NCI-H524 treated with DMSO at 0.1 percent for 48 hours (cell line): ENCODE results near the gene GDPD1.
A peak's percentile ranks its signal among the peaks of the same experiment; 100 is the strongest.
"Not testable (repeated sequence)": the region's sequence is repeated elsewhere in the genome, so short reads cannot be mapped to it uniquely, and the experiment has no call there.

Source experiments
- DNase-seq: peaks from one replicate; lab custom pipeline; 2025; lab: John Stamatoyannopoulos, UW

Gene GDPD1

GRCh38 chr17:59254742-59255141 is 34.4 kb downstream of the GDPD1 start:
- no peak for DNase-seq

- DNase-seq: no peak
Observed at GRCh38 chr17:59257101-59257500, 36.8 kb downstream of the GDPD1 start.

DNA sequence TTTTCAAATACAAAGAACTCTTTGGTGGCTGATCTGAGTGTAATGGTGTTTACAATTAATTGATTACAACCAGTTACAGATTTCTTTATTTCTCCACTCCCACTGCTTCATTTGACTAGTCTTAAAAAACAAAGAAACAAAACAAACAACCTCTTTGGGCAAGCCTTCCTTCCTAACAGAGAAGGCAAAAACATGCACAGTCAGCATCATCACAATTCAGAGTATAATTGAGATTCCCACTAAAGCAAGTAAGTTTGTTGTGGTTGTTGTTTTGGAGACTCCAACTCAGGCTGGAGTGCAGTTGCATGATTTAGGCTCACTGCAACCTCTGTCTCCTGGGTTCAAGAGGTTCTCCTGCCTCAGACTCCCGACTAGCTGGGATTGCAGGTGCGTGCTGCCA is 40.4 kb downstream of the GDPD1 start:
- no peak for DNase-seq

- no peak for DNase-seq
Observed at GRCh38 chr17:59266745-59267144, 46.4 kb downstream of the GDPD1 start.

DNA sequence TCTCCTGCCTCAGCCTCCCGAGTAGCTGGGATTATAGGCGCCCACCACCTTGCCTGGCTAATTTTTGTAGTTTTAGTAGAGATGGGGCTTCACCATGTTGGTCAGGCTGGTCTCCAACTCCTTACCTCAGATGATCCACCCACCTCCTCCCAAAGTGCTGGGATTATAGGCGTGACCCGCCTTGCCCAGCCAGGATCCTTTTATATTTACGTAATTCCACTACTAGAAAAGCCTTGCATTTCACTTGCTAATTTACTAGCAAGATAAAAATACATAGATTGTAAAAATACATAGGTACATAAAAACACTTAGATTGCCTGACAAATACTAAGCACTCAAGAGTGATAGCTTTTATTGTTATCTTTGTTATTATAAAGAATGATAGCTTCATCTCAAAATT is 47.5 kb downstream of the GDPD1 start:
- no peak for DNase-seq

GRCh38 chr17:59275618-59276017 is 55.3 kb downstream of the GDPD1 start:
- no peak for DNase-seq

- no peak for DNase-seq
Observed at GRCh38 chr17:59277031-59277430, 56.7 kb downstream of the GDPD1 start.

GRCh38 chr17:59278406-59278805 is 58.1 kb downstream of the GDPD1 start:
- DNase-seq: no peak

GRCh38 chr17:59284317-59284716 is 64.0 kb downstream of the GDPD1 start:
- DNase-seq: no peak

DNA sequence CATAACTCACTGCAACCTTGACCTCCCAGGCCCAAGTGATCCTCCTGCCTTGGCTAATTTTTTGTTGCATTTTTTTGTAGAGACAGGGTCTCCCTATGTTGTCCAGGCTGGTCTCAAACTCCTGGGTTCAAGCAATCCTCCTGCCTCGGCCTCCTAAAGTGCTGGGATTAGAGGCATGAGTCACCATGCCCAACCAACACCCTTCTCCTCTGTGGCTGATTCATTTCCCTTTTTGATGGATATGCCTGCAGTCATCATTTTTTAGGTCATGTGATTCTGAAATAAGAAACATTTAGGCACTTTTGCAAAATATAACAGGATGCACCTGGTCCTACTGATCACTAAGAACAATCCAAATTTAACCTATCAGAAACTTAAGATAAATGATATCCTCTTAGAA is 67.1 kb downstream of the GDPD1 start:
- DNase-seq: no peak

GRCh38 chr17:59287891-59288290 is 67.6 kb downstream of the GDPD1 start:
- no peak for DNase-seq

- DNase-seq: no peak
Observed at GRCh38 chr17:59289981-59290301, 69.6 kb downstream of the GDPD1 start.

DNA sequence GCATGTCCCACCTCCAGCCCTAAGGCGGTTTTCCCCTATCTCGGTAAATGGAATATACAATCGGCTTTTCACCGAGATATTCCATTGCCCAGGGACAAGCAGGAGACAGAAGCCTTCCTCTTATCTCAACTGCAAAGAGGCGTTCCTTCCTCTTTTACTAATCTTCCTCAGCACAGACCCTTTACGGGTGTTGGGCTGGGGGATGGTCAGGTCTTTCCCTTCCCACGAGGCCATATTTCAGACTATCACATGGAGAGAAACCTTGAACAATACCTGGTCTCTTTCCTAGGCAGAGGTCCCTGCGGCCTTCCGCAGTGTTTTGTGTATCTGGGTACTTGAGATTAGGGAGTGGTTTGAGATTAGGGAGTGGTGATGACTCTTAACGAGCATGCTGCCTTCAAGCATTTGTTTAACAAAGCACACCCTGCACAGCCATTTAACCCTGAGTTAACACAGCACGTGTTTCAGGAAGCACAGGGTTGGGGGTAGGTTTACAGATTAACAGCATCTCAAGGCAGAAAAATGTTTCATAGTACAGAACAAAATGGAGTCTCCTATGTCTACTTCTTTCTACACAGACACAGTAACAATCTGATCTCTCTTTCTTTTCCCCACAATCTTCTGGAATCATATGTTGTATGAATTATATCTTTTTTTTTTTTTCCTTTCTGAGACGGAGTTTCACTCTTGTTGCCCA is 70.1 kb downstream of the GDPD1 start:
- not testable (repeated sequence) for DNase-seq

GRCh38 chr17:59292174-59292523 is 71.8 kb downstream of the GDPD1 start:
- no peak for DNase-seq

DNA sequence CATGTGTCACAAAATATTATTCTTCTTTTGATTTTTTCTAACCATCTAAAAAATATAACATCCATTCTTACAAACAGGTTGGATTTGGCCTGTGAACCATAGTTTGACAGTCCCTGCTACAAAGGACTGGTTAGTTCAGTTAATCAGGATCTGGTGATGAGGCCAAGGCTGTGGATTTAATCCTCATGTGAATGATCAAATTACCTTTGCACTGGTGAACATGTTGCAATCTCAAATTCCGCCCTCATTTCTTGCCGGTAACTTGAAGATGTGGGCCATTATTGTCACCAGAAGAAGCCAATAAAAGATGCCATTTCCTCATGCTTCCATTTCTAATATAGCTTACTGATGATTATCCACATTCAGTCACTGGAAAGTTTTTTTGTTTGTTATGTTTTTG is 75.9 kb downstream of the GDPD1 start:
- no peak for DNase-seq

DNA sequence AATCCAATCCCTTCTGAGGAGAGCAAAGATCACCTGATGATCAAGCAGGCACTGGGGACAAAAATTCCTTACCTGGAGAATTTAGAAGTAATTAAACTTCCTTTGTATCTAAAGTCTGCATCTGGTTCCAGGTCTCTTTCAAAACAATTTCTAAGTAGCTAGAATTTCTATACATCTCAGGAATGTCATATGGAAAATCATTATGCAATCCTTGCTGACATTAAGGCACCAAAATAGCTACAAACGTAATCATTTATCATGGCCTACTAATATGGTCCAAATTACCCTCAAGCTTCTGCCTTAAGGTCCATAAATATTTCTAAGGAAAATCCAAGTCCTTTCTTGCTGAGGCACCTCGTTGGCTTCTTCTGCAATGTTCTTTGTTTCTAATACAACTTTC is 78.2 kb downstream of the GDPD1 start:
- DNase-seq: no peak

DNA sequence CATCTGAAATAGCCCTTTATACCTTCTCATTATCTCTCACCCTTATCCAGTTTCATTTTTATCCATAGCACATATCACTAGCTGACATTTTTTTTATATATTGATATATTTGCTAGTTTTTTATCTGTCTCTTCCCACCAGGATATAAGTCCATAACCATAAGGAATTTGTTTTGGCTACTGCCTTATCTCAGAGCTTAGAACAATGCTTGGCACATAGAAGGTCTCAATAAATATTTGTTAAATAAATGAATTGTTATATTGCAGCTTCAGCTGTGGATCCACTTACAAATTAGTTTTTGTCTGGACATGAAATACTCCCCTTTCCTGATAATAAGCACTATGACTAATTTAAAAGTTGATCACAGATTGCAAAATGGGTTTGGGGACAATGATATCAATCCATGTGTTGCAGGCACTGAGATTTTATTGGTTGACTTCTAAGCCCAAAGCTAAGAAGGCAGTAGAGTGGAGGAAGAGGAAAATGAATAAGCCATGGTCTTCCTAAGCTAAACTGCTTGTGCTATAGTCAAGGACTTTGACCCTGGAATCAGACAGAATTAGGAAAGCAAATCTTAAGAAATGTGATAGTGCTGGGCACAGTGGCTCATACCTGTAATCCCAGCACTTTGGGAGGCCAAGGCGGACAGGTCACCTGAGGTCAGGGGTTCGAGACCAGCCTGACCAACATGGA is 79.2 kb downstream of the GDPD1 start:
- DNase-seq: no peak

DNA sequence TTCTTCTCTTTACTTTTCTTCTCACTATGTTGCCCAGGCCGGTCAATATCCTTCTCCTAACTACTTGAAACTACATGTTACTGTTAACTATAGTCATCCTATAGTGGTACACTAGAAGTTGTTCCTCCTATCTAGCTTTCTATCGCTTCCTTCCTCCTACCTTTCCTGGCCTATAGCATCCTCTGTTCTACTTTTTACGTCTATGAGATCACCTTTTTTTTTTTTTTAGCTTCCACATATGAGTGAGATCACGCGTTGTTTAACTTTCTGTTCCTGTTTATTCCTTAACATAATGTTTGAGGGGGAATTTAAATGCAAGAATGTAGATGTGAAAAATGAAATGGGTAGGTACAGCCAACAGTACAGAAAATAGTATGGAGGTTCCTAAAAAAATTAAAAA is 80.6 kb downstream of the GDPD1 start:
- no peak for DNase-seq

- no peak for DNase-seq
Observed at GRCh38 chr17:59304811-59305210, 84.5 kb downstream of the GDPD1 start.

GRCh38 chr17:59310263-59310920 is 90.1 kb downstream of the GDPD1 start:
- DNase-seq: no peak

DNA sequence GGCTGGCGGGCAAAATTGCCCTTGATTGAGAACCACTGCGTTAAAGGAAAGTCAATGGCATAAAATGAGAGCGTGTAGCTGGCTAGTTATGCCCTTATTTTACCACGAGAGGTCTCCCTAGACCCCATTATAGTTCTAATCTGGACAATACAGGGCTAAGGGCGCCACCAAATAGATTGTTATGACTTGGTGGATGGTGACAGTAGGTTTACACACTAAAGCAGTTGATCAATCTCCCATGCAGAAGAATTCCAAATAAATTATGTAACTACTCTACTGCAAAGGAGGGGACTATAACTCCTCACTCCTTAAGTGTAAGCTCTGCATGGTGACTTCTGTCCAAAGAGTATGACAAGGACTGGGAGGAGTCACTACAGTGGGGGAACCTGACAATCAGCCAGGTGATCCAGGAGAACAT is 90.7 kb downstream of the GDPD1 start:
- DNase-seq: peak; percentile 45

DNA sequence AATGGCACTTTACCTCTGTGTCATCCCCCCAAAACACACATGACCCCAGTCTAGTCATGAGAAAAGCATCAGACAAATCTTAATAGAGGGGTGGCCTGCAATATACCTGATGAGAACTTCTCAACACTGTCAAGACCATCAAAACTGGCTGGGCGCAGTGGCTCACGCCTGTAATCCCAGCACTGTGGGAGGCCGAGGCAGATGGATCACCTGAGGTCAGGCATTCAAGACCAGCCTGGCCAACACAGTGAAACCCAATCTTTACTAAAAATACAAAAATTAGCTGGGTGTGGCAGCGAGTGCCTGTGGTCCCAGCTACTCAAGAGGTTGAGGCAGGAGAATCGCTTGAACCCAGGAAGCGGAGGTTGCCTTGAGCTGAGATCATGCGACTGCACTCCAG is 91.2 kb downstream of the GDPD1 start:
- not testable (repeated sequence) for DNase-seq

DNA sequence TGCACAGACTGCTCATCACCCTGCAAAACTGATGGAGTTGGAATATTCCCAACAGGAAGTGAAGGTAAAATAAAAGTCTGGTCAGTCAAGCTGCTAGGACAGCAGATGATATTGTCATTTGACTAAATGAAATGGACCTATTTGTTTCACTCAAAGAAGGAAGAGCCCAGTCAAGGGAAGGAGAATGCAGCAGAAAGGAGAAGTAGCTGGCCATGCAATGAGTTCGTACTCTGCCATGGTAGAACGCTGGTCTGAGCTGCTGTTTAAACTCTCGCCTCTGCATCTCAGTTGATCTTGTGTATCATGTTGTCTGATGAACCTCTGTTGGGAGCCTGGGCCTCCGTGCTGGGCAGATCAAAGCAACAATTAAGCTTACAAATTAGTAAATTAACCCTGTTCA is 95.6 kb downstream of the GDPD1 start:
- DNase-seq: no peak
